HG02678 (cell line): ENCODE data around the gene ZSCAN10.

Experiments used
- ATAC-seq: cut with Tn5 transposase; IDR thresholded peaks from one replicate; pipeline ENCODE4 v1.9.1; 2021; ENCODE audit warnings: mild to moderate bottlenecking, moderate library complexity; ENCODE audit not compliant: unreplicated experiment

Gene ZSCAN10

DNA sequence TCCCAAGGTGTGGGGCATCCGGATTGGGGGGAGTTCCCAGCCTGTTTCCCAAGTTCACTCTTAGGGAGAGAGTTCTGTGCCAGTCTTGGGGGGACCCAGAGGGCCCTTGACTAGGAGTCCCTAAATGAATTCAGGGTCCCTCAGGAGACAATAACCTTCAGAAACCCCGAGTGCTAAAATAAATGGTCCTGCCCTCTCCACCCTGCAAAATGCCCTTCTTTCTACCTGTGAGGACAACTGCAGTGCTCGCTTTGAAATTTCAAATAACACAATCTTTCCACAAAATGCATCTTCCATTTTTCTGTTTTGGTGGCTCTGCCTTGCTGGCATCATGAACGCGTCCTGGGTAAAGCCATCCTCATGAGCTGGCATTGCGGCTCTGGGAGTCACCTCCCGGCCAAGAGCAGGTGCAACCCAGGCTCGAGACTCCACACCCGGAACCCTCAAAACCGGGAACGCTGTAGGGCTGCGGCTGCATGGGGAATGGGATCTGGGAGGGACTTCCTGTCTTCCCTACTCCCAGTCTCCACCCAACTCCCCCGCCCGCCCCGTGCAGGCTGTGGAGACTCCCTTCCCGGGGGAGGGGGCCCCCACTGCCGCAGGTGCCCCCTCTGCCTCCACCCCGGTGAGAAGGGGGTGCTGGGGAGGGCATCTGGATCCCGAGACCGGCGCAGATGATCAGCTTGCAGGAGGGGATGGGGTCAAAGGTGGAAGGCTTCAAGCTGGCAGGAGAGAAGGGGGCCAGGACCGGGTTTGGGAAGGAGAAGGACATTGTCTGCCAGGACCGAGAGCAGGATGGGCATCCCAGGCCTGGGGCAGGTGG is 13.2 kb upstream of the ZSCAN10 start, which contains the start of gene ZNF205:
Gene ZNF205 (plus strand): TSS at position 529 of the 823 bp plus-strand sequence. CDS start 845 bp downstream, outside the sequence.
- no peak for ATAC-seq

DNA sequence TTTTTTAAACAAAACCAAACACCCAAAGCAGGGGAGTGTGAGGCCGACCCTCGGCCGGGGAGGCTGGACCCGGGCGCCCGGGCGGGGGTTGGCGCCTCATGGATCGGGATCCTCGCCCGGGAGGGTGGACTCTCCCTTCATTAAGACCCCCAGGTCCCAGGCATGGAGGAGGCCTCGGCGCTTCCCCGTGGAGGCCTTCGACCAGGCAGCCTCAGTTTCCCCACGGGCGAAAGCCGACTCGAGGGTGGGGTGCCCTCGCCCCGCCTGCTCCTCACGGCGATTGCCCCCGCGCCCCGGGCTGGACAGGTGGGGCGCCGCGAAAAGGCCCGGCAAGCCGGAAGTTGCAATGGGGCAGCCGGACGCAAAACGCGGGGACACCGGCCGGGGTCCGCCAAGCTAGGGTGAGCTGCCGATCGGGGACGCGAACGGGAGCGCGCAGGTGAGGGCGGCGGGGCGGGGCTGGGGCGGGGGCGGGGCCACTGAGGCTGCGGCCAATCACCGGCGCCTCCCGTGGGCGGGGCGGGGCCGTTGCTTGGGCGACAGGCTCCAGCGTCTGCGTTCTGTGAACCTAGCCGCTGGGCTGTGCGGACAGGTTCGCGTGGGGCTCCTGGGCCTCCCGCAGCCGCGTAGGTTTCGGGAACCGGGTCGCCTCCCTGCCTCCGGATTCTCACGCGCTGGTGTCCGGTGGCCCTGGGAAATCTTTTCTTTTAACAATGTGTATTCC is 7.3 kb upstream of the ZSCAN10 start:
- ATAC-seq, result peak; percentile 89

DNA sequence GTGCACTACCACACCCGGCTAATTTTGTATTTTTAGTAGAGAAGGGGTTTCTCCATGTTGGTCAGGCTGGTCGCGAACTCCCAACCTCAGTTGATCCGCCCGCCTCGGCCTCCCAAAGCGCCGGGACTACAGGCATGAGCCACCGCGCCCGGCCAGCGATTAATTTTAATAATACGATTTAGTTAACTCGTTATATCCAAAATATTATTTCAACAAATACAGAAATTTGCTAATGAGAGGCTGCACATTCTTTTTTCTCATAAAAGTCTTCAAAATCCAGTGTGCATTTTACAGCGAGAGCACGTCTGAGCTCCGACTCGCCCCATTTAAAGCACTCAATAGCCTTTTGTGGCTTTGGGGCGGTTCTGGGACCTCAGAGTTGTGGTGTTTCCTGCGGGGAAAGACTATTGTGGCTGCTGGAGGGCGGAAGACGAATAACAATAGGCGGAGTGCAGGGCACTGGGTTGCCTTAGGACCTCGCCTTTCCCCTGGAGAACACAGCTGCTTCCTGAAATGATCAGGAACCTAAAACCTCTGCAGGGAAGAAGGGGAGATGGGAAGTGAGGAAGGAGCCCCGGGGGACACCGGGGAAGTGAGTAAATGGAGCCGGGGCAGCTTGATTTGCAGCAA is 2.9 kb upstream of the ZSCAN10 start:
- ATAC-seq, result no peak

DNA sequence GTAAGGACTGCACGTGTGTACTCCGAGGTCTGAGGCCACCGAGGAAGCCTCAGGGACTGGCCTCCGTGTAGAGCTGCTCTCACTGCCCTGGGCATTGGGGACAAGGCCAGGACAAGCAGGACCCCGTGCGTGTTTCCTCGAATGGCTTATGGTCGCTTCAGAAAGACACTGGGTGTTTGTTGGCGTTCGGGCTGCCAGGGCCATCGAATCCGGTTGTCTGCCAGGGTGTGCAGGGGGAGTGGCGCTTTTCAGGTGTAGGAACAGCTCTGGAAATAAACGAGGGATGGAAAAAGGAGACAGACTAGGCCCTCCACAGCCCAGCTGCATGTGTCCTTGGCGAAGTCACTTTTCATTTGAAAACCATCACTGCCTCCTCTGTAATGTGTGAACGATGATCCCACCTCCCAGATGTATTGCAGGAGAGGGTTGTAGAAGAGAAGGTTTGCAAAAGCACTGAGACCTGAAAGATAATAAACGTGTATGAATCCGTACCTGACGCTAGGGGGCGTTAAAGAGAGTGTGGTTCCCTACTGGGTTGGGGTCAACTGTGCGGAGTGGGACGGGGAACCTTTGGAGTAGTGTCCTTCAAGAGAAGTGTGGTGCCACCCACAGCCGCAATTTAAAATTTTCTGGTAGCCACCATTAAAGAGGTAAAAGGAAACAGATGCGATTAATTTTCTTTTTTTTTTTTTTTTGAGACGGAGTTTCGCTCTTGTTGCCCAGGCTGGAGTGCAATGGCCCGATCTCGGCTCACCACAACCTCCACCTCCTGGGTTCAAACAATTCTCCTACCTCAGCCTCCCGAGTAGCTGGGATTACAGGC is 2.1 kb upstream of the ZSCAN10 start:
- no peak for ATAC-seq

DNA sequence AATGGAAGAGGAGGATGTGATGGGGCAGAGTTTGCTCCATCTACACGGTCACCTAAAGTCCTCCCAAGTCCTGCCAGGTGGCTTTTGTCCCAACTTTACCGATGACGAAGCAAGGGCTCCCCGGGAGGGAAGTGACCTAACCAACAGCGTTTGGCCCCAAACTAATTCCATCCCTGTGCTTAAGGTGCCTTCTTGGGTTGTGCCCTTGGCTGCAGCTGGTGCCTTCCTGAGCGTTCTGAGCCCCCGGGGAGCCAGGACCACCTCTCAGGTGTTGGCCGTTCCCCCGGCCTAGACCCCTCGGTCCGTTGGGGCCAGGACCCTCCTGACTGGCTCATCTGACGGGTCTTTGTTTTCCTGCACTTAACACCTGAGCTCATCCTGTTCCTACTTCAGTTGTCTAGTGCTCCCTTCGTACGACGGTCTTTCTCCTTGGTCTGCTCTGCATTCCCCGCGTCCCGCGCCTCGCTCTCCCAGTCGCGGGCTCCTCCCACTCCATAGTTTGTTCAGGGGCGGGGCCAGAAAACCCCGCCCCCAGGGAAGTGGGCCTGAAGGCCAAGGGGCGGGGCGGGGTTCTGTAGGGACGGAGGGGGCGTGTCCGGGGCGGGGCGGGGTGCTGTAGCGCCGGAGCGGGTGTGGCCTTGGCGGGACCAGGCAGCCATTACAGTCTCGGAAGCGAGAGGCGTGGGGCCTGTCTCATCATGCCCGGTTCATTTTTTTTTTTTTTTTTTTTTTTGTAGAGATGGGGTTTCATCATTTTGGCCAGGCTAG is 822 bp upstream of the ZSCAN10 start:
- peak; percentile 74 for ATAC-seq

DNA sequence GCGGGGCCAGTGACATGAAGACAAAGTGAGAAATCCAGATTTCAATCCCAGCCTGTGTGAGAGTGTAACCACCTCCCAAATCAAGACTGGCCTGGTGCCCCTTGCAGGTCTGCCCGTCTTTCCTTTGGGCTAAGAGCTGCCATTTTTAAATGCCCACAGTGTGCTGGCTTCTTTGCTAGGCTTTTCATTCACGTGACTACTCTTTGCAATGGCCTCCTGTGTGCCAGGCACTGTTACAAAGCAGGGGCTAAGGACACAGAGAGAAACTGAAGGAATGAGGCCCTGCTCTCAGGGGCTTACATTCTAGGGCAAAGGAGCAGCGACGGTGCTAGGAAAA is 269 bp upstream of the ZSCAN10 start:
- no peak for ATAC-seq

DNA sequence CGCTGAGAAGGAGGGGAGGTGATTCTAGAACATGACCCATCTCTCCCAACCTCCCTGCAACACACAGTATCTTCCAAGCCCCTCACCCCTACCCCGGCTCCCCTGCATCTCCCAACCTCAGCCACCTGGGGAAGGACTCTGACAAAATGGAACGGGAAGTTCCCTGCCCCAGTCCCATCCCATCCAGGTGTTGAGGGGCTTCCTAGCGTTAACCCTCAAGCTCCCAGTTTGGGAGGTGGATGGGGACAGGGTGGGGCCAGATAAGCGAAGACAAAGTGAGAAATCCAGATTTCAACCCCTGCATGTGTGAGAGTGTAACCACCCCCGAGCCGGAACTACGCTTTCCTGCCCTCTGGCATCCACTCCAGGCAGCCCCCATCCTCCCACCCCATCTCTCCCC is 1.8 kb downstream of the ZSCAN10 start:
- ATAC-seq, result no peak

DNA sequence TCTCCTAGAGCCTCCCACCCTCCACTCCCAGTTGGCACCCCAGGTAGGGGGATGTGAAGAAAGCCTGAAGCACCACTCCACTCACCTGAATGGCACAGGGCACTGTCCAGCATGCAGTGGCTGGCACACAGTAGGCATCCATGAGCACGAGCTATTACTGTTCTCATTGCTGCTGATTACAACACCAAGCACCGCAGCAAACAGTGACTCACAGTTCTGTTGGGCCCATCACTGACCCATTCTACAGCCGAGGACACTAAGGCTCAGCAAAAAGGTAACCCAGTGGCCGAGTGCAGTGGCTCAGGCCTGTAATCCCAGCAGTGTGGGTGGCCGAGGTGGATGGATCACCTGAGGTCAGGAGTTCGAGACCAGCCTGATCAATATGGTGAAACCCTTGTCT is 2.7 kb downstream of the ZSCAN10 start:
- no peak for ATAC-seq

DNA sequence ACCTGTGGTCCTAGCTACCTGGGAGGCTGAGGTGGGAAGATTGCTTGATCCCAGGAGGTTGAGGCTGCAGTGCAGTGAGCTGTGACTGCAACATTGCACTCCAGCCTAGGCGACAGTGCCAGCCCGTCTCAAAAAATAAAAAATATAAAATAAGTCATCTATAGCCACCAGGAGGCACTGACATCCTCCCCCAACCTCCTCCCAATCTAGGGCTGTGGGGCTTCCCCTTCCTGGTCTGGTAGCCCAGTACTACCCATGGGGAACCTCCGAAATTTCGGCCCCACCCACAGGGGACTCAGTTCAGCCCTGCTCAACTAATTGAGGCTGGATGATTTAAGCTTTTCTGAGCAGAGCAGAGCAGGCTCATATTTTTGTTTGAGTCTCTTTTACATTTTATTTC is 3.2 kb downstream of the ZSCAN10 start:
- peak; percentile 46 for ATAC-seq

DNA sequence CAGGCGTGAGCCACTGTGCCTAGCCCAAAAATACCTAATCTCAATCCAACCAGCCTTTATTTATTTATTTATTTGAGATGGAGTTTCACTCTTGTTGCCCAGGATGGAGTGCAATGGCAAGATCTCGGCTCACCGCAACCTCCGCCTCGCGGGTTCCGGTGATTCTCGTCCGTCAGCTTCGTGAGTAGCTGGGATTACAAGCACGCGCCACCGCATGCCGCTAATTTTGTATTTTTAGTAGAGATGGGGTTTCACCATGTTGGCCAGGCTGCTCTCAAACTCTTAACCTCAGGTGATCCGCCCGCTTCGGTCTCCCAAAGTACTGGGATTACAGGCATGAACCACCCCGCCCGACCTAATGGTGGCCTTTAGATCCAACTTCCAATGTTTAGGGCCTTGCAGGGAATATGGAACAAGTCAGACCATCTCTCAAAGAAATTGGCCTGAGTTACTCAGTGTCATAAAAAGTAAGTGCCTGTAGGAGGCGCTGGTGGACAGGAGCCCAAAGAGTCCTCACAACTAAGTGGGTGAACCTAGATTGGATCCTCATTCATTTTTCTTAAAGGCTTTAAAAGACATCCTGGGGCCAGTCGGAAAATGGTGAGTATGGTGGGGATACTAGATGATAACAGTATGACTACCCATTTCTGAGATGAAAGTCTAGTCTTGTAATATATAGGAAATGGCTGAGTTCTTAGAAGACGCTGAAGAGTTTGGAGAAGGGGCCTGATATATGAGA is 4.6 kb downstream of the ZSCAN10 start:
- ATAC-seq, result no peak

DNA sequence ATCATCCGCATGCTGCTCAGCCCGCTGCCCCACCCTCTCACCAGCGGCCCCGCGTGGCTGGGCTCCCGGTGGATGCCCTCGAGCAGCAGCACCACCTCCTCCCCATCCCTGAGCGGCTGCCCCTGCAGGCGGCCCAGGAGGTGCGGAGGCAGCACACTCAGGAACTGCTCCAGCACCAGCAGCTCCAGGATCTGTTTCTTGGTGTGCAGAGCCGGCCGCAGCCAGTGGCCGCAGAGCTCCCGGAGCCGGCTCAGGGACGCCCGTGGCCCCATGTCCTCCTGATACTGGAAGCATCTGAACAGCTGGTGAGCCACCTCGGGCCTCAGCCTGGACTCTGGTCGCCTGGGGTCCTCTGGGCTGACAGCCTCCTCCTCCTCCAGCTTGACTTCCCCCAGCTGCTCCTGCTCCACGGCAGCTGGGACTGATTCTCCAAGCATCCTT is 6.6 kb downstream of the ZSCAN10 start:
- no peak for ATAC-seq

DNA sequence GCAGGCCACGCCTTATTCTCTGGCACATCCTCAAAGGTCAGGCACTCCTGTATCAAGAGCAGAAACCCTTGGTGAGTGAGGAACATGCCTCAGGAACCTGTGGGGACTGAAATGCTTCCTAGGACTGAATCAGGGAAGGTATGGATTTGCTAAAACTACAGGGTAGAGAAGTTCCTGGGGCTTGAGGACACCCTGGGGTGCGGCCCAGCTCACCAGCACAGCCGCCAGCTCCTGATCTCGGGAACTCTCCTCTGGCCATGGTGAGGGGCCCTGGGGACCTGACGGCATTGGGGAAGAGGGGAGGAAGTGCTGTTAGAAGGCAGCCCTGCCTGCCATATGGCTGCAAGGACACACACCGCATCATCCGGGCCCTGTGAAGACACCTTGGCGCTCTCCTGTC is 7.5 kb downstream of the ZSCAN10 start:
- no peak for ATAC-seq

DNA sequence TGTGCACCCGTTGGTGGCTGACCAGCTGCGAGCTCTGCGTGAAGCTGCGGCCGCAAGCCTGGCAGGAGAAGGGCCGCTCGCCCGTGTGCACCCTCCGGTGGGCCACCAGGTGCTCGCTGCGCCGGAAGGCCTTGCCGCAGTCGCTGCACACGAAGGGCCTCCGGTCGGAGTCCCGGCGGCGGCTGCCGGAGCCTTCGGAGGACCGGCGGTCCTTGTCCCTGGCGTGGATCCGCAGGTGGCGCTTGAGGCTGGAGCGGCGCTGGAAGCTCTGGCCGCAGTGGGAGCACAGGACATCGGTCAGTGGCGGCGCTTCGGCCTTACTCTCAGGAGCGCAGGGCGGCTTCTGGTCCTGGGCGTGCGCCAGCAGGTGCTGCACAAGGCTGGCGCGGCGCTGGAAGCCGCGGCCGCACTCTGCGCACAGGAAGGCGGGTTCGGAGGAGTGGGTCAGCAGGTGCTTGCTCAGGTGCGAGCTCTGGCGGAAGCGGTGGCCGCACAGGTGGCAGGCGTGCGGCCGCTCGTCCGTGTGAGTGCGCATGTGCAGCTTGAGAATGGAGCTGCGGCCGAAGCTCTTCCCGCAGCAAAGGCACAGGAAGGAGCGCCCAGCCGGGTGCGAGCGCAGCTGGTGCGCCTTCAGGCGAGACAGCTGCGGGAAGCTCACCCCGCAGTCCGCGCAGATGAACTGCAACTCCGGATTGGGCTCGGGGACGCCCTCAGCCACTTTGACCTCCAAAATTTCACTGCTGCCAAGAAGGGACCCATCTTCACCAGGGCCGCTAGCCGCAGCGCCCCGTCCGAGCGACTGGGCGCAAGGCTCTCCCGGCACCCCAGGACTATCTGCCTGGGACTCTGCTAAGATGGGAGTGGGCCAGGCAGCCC is 9.1 kb downstream of the ZSCAN10 start:
- ATAC-seq, result no peak

DNA sequence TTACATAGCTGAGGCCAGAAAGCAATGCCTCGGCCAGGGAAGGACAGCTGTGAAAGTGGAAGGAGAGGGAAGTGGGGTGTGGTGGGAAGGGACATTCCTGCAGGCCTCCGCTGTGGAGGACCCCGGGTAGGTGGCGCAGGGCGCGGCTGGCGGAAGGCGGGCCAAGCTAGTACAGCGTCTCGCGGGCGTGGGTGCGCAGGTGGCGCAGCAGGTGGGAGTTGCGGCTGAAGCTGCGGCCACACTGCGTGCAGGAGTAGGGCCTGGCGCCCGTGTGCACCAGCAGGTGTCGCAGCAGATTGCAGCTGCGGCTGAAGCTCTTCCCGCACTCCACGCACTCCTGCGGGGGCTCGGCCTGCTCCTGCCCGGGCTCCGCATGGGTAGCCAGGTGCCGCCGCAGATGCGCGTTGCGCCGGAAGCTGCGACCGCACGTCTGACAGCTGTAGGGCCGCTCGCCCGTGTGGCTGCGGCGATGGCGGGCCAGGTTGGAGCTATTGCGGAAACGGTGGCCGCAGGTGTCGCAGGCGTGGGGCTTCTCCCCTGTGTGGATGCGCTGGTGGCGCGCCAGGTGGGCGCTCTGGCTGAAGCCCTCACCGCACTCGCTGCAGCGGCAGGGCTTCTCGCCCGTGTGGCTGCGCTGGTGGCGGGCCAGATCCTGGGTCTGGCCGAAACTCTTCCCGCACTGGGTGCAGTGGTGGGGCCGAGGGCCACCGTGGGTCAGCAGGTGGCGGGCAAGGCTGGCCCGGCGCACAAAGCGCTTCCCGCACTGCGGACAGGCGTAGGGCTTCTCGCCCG is 10.0 kb downstream of the ZSCAN10 start:
- ATAC-seq, result no peak

DNA sequence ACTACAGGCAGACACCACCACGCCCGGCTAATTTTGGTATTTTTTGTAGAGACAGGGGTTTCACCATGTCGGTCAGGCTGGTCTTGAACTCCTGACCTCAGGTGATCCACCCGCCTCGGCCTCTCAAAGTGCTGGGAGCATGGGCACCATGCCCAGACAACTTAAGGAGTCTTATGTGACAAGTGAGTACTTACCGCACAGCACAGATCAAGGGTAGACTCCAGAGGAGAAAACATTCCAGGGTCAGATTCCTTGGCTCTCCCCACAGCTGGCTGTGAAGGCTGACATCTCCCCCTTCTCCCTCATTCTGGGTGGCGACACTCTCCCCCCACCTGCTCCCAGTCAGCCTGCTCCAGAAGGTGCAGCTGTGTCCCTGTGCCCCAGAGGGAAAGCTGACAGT is 10.6 kb downstream of the ZSCAN10 start:
- ATAC-seq, result no peak

DNA sequence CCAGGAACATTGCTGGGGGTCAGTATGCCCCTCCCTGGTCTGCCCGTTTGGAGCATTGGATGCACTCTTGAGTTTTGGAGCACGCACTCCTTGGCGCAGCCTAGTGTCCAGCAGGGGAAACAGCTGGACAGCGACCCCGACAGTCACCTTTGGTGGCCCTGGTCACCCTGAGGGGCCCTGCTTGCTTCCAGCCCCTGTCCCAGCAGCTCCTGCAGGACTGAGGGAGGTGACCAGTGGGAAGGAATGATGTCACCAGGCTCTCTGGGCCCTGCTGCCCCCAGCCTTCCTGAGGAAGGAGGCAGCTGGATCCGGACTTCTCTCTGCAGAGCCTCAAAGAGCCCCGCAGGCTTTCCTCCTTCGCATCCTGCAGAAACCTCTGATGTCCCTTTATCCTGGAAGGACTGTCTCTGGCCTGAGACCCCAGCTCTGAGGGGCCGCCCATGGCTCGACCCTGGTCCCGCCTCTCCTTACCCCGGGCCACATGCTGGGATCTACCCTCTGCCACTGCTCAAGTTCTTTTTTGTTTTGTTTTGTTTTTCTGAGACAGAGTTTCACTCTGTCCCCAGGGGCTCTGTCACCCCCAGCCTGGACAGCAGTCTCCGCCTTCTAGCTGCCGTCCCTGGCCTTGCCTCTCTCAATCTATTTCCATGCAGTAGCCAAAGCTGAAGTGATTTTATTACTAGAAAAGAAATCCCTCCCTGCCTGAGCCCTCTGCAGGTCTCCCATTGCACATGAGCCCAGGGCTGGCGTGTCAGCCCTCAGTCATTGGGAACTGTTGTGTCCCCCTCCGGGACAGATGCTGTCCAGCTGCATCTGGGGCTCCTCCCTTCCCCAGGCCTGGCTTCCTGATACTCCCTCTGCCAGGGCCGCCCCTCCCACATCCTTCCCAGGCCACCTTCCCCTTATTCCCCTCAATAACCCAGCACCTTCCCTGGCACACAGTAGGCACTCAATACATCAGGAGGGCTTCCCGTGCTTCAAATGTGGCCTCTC is 11.6 kb downstream of the ZSCAN10 start:
- no peak for ATAC-seq
